CD8-positive, alpha-beta memory T cell (primary cell): ENCODE data around the gene CELA1. TPM values are rescaled to one million over a fixed set of nuclear protein-coding genes. Genes with fewer than 3 reads are reported as not detected.

Experiments
- CTCF ChIA-PET: fragments of 350-600 bp; sonication (Branson Sonifier 250); formaldehyde crosslinking; loops from one replicate; lab custom pipeline; 2021; ENCODE audit warnings: antibody characterized with exemption; lab: Charles Lee
- POLR2A ChIA-PET: fragments of 350-600 bp; sonication (Branson Sonifier 250); formaldehyde crosslinking; loops from one replicate; lab custom pipeline; 2021; ENCODE audit warnings: antibody characterized with exemption; lab: Charles Lee
- DNase-seq, 5 donors: peaks; one replicate each; pipeline versions ENCODE4 v3.0.0 to v3.0.0-alpha.2; 2020 to 2022; ENCODE audit warnings: mixed read lengths in 1 of 5
- H3K27ac ChIP-seq: one replicate; pipeline ENCODE4 v1.7.0; 2013; ENCODE audit warnings: low read depth, mild to moderate bottlenecking, low read length, moderate library complexity
- H3K27me3 ChIP-seq: 2 replicates; pipeline ENCODE4 v1.7.0; 2013; ENCODE audit warnings: low read length, mild to moderate bottlenecking; ENCODE audit not compliant: insufficient read depth, poor library complexity, severe bottlenecking
- H3K36me3 ChIP-seq: 2 replicates; pipeline ENCODE4 v1.7.0; 2013; ENCODE audit warnings: mild to moderate bottlenecking, low read length, moderate library complexity; ENCODE audit not compliant: insufficient read depth
- H3K4me1 ChIP-seq: 2 replicates; pipeline ENCODE4 v1.7.0; 2013; ENCODE audit warnings: mild to moderate bottlenecking, low read length, moderate library complexity; ENCODE audit not compliant: insufficient read depth
- H3K4me3 ChIP-seq: 2 replicates; pipeline ENCODE4 v1.7.0; 2013; ENCODE audit warnings: mild to moderate bottlenecking, low read length
- H3K9me3 ChIP-seq: 2 replicates; pipeline ENCODE4 v1.7.0; 2013; ENCODE audit warnings: mild to moderate bottlenecking, low read length
- H3K27ac Mint-ChIP-seq, 8 donors: one replicate each; pipeline ENCODE4 v1.8.0; 2020 to 2021; ENCODE audit warnings: mixed read lengths in 8 of 8, mild to moderate bottlenecking in 6 of 8, inconsistent platforms in 3 of 8, moderate library complexity in 3 of 8
- H3K27me3 Mint-ChIP-seq, 2 donors: one replicate each; pipeline ENCODE4 v1.8.0; 2020 to 2021; ENCODE audit warnings: mixed read lengths in 2 of 2, mild to moderate bottlenecking in 1 of 2, moderate library complexity in 1 of 2
- H3K36me3 Mint-ChIP-seq, 3 donors: one replicate each; pipeline ENCODE4 v1.8.0; 2020 to 2021; ENCODE audit warnings: mixed read lengths in 3 of 3, inconsistent platforms in 1 of 3, mild to moderate bottlenecking in 1 of 3
- H3K4me1 Mint-ChIP-seq, 3 donors: one replicate each; pipeline ENCODE4 v1.8.0; 2020 to 2021; ENCODE audit warnings: mixed read lengths in 3 of 3, inconsistent platforms in 1 of 3, mild to moderate bottlenecking in 1 of 3
- H3K4me3 Mint-ChIP-seq, 7 donors: one replicate each; pipeline ENCODE4 v1.8.0; 2020 to 2021; ENCODE audit warnings: mixed read lengths in 7 of 7, mild to moderate bottlenecking in 6 of 7, moderate library complexity in 4 of 7, inconsistent platforms in 2 of 7
- H3K9me3 Mint-ChIP-seq, 5 donors: one replicate each; pipeline ENCODE4 v1.8.0; 2020 to 2022; ENCODE audit warnings: mixed read lengths in 5 of 5, mild to moderate bottlenecking in 3 of 5, moderate library complexity in 2 of 5, inconsistent platforms in 1 of 5
- polyA plus RNA-seq: library from polyadenylated mRNA; unstranded; fragments of 300-500 nt; fragmentation: Illumina TruSeq; gene quantifications from one replicate; pipeline ENCODE4 v1.2.3, GENCODE V29; 2021
- total RNA-seq, 2 experiments: library from RNA; stranded (reverse); gene quantifications; one replicate each; pipeline ENCODE4 v1.2.3, GENCODE V29; 2021

Gene CELA1
- not detected for total RNA-seq
- 0.71 TPM for polyA plus RNA-seq

- Histone ChIP-seq H3K27me3 (no peaks in the 10 kb centered on the region), H3K27ac (no peak within 1 kb of the TSS), H3K4me3 (no peak within 1 kb of the TSS), H3K4me1 (peaks cover 1% of the 10 kb centered on the region), H3K9me3 (no peaks in the 10 kb centered on the region), H3K36me3 (no peaks in the 10 kb centered on the region)
- ChIA-PET CTCF (no interaction called here), POLR2A (no interaction called here)
- Mint-ChIP-seq H3K4me3 (no peak within 1 kb of the TSS), H3K36me3 (no peaks in the 10 kb centered on the region), H3K27ac (peak within 1 kb of the TSS in 2 of 8 donors; percentile 59 to 89), H3K27me3 (no peaks in the 10 kb centered on the region), H3K4me1 (peaks cover under 1 to 4% (median 2%) of the 10 kb centered on the region in 3 donors), H3K9me3 (no peaks in the 10 kb centered on the region)
- DNase-seq, result no peak
These were observed at the start of gene CELA1 for GRCh38 chr12:51346581-51346980. Gene CELA1, minus strand, starts transcription at chr12:51346679. Its CDS starts 41 bp downstream, at chr12:51346638.

- Histone ChIP-seq H3K9me3 (no peaks in the 10 kb centered on the region), H3K4me3 (peak overlapping the region; percentile 53), H3K4me1 (peaks cover 44% of the 10 kb centered on the region), H3K36me3 (no peaks in the 10 kb centered on the region), H3K27ac (peak overlapping the region; percentile 10), H3K27me3 (no peaks in the 10 kb centered on the region)
- peak in 2 of 5 donors; percentile 6 to 26 for DNase-seq
- Mint-ChIP-seq H3K27me3 (no peaks in the 10 kb centered on the region), H3K4me3 (peak overlapping the region; percentile 64 to 93 (median 78)), H3K9me3 (no peaks in the 10 kb centered on the region), H3K36me3 (peaks cover 0 to 3% (median 0%) of the 10 kb centered on the region in 3 donors), H3K27ac (peak overlapping the region; percentile 62 to 93 (median 86)), H3K4me1 (peaks cover 46 to 52% (median 46%) of the 10 kb centered on the region in 3 donors)
- CTCF ChIA-PET, result interaction anchor here (0.7 to 1.0 kb wide), 2 partner anchors 9 to 29 kb away, joined by 3 read pairs; partner anchors contain the start of gene SLC4A8
- POLR2A ChIA-PET, result interaction anchor here (5.5 kb wide), 1 partner anchor 27 kb away, joined by 31 read pairs; no protein-coding TSS in a partner anchor
These were observed 49.1 kb upstream of the CELA1 start for GRCh38 chr12:51395283-51396230.

- Mint-ChIP-seq H3K27ac (peak overlapping the region; percentile 84 to 97 (median 90)), H3K27me3 (no peaks in the 10 kb centered on the region), H3K36me3 (peaks cover 0 to 3% (median 0%) of the 10 kb centered on the region in 3 donors), H3K4me1 (peaks cover 58 to 66% (median 58%) of the 10 kb centered on the region in 3 donors), H3K9me3 (no peaks in the 10 kb centered on the region), H3K4me3 (peak overlapping the region; percentile 70 to 95 (median 80))
- peak overlapping the region; percentile 53 for H3K4me3 ChIP-seq
- ChIA-PET CTCF (interaction anchor here (1.2 to 2.4 kb wide), 2 partner anchors 25 to 45 kb away, joined by 3 to 7 read pairs; no protein-coding TSS in a partner anchor), POLR2A (interaction anchor here (5.5 kb wide), 1 partner anchor 25 kb away, joined by 31 read pairs; no protein-coding TSS in a partner anchor)
- peak overlapping the region; percentile 45 for H3K27ac ChIP-seq
- peaks cover 58% of the 10 kb centered on the region for H3K4me1 ChIP-seq
- H3K9me3 ChIP-seq, result no peaks in the 10 kb centered on the region
- no peaks in the 10 kb centered on the region for H3K36me3 ChIP-seq
- H3K27me3 ChIP-seq, result no peaks in the 10 kb centered on the region
- DNase-seq, result peak; percentile 14 to 73 (median 35)
These were observed 47.4 kb upstream of the CELA1 start for GRCh38 chr12:51393676-51394545.

- Histone ChIP-seq H3K4me1 (peaks cover 70% of the 10 kb centered on the region), H3K27me3 (no peaks in the 10 kb centered on the region), H3K4me3 (no peak overlapping the region), H3K9me3 (no peaks in the 10 kb centered on the region), H3K27ac (no peak overlapping the region), H3K36me3 (no peaks in the 10 kb centered on the region)
- ChIA-PET POLR2A (interaction anchor here (0.6 to 5.5 kb wide), 3 partner anchors 24 to 99 kb away, joined by 3 to 31 read pairs (median 6); partner anchors contain the start of gene BIN2), CTCF (interaction anchor here (1.1 to 2.4 kb wide), 2 partner anchors 24 to 52 kb away, joined by 3 to 7 read pairs; no protein-coding TSS in a partner anchor)
- no peaks in the 10 kb centered on the region for H3K9me3 Mint-ChIP-seq
- peak in 3 of 5 donors; percentile 14 to 54 (median 35) for DNase-seq
- peaks cover 65 to 79% (median 68%) of the 10 kb centered on the region in 3 donors for H3K4me1 Mint-ChIP-seq
- H3K27ac Mint-ChIP-seq, result peak overlapping the region; percentile 63 to 97 (median 89)
- H3K4me3 Mint-ChIP-seq, result peak overlapping the region; percentile 70 to 95 (median 80)
- H3K36me3 Mint-ChIP-seq, result peaks cover 0 to 3% (median 0%) of the 10 kb centered on the region in 3 donors
- no peaks in the 10 kb centered on the region for H3K27me3 Mint-ChIP-seq
These were observed 46.2 kb upstream of the CELA1 start for GRCh38 chr12:51392556-51393237.

GRCh38 chr12:51391283-51392123 lies 45.0 kb upstream of the CELA1 start, which contains the start of gene GALNT6:
Gene GALNT6, minus strand, starts transcription at chr12:51391406. Its CDS starts 11,625 bp downstream, at chr12:51379781.
- Mint-ChIP-seq H3K4me1 (peaks cover 65 to 87% (median 68%) of the 10 kb centered on the region in 3 donors), H3K27ac (peak within 1 kb of the TSS; percentile 76 to 98 (median 87)), H3K36me3 (peaks cover 0 to 3% (median under 1%) of the 10 kb centered on the region in 3 donors), H3K4me3 (peak within 1 kb of the TSS; percentile 86 to 98 (median 92)), H3K9me3 (no peaks in the 10 kb centered on the region), H3K27me3 (no peaks in the 10 kb centered on the region)
- DNase-seq, result peak; percentile 69 to 80 (median 71)
- ChIA-PET CTCF (interaction anchor here (1.1 kb wide), 1 partner anchor 51 kb away, joined by 3 read pairs; no protein-coding TSS in a partner anchor), POLR2A (interaction anchor here (0.6 to 5.5 kb wide), 3 partner anchors 23 to 97 kb away, joined by 3 to 31 read pairs (median 6); partner anchors contain the start of gene BIN2)
- Histone ChIP-seq H3K9me3 (no peaks in the 10 kb centered on the region), H3K27me3 (no peaks in the 10 kb centered on the region), H3K27ac (peak within 1 kb of the TSS; percentile 53), H3K4me3 (peak within 1 kb of the TSS; percentile 72), H3K36me3 (no peaks in the 10 kb centered on the region), H3K4me1 (peaks cover 71% of the 10 kb centered on the region)

GRCh38 chr12:51390891-51391282 lies 44.4 kb upstream of the CELA1 start:
- DNase-seq, result no peak
- no peaks in the 10 kb centered on the region for H3K27me3 ChIP-seq
- H3K9me3 ChIP-seq, result no peaks in the 10 kb centered on the region
- Mint-ChIP-seq H3K9me3 (no peaks in the 10 kb centered on the region), H3K4me1 (peaks cover 63 to 86% (median 65%) of the 10 kb centered on the region in 3 donors), H3K27ac (peak overlapping the region; percentile 74 to 98 (median 87)), H3K27me3 (no peaks in the 10 kb centered on the region), H3K36me3 (peaks cover 0 to 3% (median 3%) of the 10 kb centered on the region in 3 donors), H3K4me3 (peak overlapping the region; percentile 86 to 98 (median 92))
- no peaks in the 10 kb centered on the region for H3K36me3 ChIP-seq
- POLR2A ChIA-PET, result interaction anchor here (5.5 kb wide), 1 partner anchor 22 kb away, joined by 31 read pairs; no protein-coding TSS in a partner anchor
- CTCF ChIA-PET, result no interaction called here
- peak overlapping the region; percentile 53 for H3K27ac ChIP-seq
- peak overlapping the region; percentile 72 for H3K4me3 ChIP-seq
- peaks cover 68% of the 10 kb centered on the region for H3K4me1 ChIP-seq
